AG09309 (cell line): Measurements from ENCODE around the gene NAA25.
"Not testable (repeated sequence)": the region's sequence is repeated elsewhere in the genome, so short reads cannot be mapped to it uniquely, and the experiment has no call there.

Experiments used
- DNase-seq: peaks from one replicate; pipeline ENCODE4 v3.0.0-alpha.2; 2010; ENCODE audit warnings: low read depth
- H3K4me3 ChIP-seq: 2 replicates; pipeline ENCODE4 v1.5.1; 2011; ENCODE audit warnings: mild to moderate bottlenecking, low read depth, low read length, moderate library complexity; ENCODE audit not compliant: control insufficient read depth
- TF ChIP-seq, protein P1 (sequence below): IDR thresholded peaks from 2 replicates; pipeline ENCODE4 v1.5.1; 2011; ENCODE audit warnings: mild to moderate bottlenecking, low read depth, low read length, inconsistent platforms; ENCODE audit not compliant: insufficient read depth, control insufficient read depth; ENCODE audit errors: missing control alignments

Gene NAA25

DNA sequence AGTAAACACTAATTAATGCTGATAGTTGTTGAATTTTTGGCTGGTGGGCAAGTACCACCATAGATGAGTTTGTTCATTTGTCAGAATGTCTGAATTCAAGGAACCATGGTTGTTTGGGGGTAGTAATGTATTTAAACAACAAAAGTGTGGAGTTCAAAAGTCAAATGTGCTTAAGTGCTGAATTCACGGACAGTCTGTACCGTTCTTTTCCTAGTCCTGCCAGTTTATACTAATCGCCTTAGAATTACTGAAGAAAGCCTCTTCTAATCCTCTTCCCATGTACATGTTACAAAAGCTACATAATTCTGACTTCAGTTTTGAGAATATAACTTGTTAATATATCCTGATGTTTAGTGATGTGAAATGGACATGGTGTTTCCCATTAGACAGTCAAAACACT, 2.7 kb downstream of the NAA25 start:
- no peak for DNase-seq
- TF ChIP-seq, protein P1, sequence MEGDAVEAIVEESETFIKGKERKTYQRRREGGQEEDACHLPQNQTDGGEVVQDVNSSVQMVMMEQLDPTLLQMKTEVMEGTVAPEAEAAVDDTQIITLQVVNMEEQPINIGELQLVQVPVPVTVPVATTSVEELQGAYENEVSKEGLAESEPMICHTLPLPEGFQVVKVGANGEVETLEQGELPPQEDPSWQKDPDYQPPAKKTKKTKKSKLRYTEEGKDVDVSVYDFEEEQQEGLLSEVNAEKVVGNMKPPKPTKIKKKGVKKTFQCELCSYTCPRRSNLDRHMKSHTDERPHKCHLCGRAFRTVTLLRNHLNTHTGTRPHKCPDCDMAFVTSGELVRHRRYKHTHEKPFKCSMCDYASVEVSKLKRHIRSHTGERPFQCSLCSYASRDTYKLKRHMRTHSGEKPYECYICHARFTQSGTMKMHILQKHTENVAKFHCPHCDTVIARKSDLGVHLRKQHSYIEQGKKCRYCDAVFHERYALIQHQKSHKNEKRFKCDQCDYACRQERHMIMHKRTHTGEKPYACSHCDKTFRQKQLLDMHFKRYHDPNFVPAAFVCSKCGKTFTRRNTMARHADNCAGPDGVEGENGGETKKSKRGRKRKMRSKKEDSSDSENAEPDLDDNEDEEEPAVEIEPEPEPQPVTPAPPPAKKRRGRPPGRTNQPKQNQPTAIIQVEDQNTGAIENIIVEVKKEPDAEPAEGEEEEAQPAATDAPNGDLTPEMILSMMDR = no peak
- H3K4me3 ChIP-seq = no peak overlapping the region

DNA sequence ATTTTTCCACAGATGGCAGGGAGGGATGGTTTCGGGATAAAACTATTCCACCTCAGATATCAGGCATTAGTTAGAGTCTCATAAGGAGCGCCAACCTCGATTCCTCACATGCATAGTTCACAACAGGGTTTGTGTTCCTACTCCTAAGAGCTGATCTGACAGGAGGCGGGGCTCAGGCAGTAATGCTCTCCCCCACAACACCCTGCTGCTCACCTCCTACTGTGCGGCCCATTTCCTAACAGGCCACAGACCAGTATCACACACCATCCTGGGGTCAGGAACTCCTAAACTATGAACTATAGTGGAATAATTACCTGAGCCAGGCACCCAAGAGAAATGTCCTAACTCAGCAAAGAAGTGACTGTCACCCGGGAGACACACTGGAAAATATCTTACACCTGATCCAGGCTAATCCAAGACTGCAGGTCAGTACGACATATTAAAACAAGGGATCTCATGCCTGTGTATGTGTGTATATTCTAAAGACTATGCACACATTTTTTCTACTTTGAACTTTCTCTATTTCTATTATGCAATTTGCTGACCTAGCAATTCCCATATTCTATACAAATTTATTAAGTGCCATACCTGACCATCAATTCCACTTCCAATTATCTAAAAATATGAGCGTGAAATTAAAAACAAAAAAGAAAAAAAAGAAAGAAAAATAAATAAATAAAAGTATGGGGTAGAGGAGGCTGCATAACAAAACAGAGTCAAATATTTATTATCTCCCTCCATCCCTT, 4.7 kb downstream of the NAA25 start:
- TF ChIP-seq, protein P1 = no peak
- no peak overlapping the region for H3K4me3 ChIP-seq
- no peak for DNase-seq

DNA sequence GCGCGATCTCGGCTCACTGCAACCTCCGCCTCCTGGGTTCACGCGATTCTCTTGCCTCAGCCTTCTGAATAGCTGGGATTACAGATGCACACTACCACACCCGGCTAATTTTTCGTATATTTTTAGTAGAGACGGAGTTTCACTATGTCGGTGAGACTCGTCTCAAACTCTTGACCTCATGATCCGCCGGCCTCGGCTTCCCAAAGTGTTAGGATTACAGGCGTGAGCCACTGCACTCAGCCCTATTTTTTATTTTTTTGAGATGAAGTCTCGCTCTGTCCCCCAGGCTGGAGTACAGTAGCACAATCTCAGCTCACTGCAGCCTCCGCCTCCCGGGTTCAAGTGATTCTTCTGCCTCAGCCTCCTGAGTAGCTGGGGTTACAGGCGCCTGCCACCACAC, 5.8 kb downstream of the NAA25 start:
- DNase-seq, H3K4me3 ChIP-seq: not testable (repeated sequence)

DNA sequence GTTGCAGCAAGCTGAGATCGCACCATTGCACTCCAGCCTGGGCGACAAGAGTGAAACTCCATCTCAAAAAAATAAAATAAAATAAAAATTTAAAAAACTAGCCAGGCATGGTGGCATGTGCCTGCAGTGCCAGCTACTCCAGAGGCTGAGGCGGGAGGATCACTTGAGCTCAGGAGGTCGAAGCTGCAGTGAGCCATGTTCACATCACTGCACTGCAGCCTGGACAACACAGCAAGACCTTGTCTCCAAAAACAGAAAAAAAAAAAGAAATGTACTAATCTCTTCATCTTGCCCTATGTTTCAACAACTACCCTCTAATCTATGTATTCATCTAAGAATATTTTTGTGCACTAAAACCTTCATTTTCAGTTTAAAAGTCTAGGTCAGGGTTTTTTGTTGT, 6.5 kb downstream of the NAA25 start:
- no peak overlapping the region for H3K4me3 ChIP-seq
- no peak for DNase-seq
- TF ChIP-seq, protein P1 = no peak

DNA sequence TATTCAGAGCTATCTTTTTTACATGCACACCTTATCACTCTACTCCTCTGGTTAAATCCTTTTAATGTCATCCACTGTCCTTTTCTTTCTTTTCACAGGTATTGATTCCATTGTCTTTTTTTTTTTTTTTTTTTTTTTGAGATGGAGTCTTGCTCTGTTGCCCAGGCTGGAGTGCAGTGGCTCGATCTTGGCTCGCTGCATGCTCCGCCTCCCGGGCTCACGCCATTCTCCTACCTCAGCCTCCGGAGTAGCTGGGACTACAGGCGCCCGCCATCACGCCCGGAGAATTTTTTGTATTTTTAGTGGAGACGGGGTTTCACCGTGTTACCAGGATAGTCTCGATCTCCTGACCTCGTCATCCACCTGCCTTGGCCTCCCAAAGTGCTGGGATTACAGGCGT, 8.1 kb downstream of the NAA25 start:
- not testable (repeated sequence) for H3K4me3 ChIP-seq, DNase-seq

DNA sequence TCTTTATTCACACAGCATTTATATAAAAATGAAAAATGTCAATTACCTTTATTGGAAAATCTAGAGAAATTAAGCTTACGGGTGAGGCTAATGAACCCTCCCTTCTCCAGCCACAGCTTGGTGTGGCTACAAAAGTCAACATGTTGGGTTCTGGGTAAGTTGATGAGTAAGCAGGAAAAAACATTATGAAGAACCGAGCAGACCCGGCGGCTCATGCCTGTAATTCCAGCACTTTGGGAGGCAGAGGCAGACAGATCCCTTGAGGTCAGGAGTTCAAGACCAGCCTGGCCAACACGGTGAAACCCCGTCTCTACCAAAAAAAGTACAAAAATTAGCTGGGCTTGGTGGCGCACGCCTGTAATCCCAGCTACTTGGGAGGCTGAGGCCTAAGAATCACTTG, 10.9 kb downstream of the NAA25 start:
- no peak for DNase-seq
- H3K4me3 ChIP-seq = no peak overlapping the region
- TF ChIP-seq, protein P1 = no peak

DNA sequence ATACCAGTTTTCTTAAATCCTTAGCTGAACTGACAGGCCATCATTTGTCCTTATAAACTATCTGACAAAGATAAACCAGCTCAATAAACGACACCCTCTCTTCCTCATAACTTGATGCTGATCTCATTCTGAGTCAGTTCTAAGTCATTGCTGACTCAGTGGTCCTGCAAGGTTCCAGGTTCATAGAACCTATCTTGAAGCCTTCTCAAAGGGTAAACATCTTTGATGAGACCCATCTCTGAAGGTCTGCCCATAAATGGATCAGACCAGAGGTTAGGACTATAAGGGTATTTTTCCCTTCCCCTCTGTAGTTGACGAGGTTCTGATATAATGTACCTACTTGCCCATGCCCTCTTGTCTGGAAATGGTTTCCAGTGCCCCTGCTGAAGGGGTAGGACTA, 11.9 kb downstream of the NAA25 start:
- no peak for DNase-seq
- H3K4me3 ChIP-seq = no peak overlapping the region
- TF ChIP-seq, protein P1 = no peak

DNA sequence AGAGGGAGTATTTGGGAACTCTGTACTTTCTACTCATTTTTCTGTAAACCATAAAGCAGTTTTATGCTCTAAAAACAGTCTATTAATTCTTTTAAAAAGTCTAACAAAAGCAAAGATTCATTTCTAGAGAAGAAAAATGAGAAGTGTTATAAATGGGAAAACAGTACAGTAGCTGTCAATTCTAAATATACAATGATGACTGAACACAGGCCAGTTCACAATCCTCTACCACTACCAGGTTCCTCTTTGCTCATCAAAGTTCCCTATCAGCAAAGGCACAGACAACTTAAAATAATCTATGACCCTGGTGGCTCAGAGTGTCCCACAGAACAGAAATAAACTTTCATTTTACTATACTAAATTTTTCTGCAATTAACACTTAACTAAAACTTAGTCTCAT, 12.5 kb downstream of the NAA25 start:
- TF ChIP-seq, protein P1 = no peak
- DNase-seq = no peak
- no peak overlapping the region for H3K4me3 ChIP-seq
